ENCODE measurements around the gene ADCY4.

DNA sequence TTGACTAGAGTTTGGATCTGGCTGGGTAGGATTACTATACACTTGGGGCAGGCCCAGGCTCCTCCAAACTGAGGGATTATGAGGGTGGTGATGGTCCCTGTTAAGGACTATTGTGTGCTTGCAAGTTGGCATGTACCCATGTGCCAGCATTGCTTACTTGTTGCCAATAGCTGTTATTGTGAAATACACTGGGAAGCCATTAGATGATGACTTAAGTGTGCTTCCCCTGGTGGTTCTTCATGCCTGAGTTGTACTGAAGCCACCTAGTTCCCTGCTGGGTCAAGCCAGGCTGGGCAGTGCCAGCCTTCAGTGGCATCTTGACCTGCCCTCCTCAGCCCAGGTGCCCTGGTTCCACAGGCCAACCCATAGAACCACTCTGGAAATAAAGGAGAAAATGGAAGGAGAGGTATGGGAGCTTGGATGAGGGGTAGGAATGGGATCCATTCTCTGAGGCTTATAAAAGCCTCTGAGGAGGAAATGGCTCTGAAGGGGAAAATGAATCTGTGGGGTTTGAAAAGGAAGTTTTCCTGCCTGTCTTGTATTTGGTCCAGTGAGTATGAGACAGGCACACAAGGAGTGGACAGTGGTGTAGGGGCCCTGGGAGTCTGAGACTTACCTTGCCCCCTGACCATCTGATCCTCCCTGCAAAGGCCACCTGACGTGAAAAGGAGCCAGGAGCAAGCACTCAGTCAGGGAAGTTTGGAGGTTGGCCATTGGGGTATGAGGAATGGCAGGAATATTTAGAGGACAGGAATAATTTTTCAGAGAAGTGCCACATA lies 22.8 kb downstream of the ADCY4 start:
- TF ChIP-seq YY1 (IDR thresholded peaks at IDR 0.05; ENCODE audit: low read depth, low read length) = no peak
- TF ChIP-seq, protein P1, sequence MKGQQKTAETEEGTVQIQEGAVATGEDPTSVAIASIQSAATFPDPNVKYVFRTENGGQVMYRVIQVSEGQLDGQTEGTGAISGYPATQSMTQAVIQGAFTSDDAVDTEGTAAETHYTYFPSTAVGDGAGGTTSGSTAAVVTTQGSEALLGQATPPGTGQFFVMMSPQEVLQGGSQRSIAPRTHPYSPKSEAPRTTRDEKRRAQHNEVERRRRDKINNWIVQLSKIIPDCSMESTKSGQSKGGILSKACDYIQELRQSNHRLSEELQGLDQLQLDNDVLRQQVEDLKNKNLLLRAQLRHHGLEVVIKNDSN (IDR thresholded peaks at IDR 0.05; ENCODE audit: borderline replicate concordance, extremely low read length, insufficient read depth, low read depth, low read length) = no peak
- no peak for TF ChIP-seq NFYB (IDR thresholded peaks at IDR 0.05; ENCODE audit: insufficient read depth, low read depth, low read length)
- TF ChIP-seq ZSCAN29 (IDR thresholded peaks at IDR 0.05) = no peak
- no peak for TF ChIP-seq CTCF (IDR thresholded peaks at IDR 0.05 in 2 of 3, conservative IDR thresholded peaks at IDR 0.05 in 1 of 3; ENCODE audit: control insufficient read depth in 2 of 3, extremely low read depth in 1 of 3, insufficient read depth in 1 of 3, low read depth in 3 of 3, low read length in 3 of 3)
- no peak for TF ChIP-seq E4F1 (IDR thresholded peaks at IDR 0.05; ENCODE audit: borderline replicate concordance, partially characterized antibody)
- no peak for TF ChIP-seq ATF3 (IDR thresholded peaks at IDR 0.05; ENCODE audit: borderline replicate concordance, extremely low read depth, low read depth, low read length)
- no peak for TF ChIP-seq MYC (IDR thresholded peaks at IDR 0.05; ENCODE audit: insufficient read depth, insufficient read length, insufficient replicate concordance, low read length, severe bottlenecking)
- TF ChIP-seq RCOR1 (conservative IDR thresholded peaks at IDR 0.05; ENCODE audit: low read depth, low read length) = no peak
- TF ChIP-seq, protein P2, sequence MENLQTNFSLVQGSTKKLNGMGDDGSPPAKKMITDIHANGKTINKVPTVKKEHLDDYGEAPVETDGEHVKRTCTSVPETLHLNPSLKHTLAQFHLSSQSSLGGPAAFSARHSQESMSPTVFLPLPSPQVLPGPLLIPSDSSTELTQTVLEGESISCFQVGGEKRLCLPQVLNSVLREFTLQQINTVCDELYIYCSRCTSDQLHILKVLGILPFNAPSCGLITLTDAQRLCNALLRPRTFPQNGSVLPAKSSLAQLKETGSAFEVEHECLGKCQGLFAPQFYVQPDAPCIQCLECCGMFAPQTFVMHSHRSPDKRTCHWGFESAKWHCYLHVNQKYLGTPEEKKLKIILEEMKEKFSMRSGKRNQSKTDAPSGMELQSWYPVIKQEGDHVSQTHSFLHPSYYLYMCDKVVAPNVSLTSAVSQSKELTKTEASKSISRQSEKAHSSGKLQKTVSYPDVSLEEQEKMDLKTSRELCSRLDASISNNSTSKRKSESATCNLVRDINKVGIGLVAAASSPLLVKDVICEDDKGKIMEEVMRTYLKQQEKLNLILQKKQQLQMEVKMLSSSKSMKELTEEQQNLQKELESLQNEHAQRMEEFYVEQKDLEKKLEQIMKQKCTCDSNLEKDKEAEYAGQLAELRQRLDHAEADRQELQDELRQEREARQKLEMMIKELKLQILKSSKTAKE (IDR thresholded peaks at IDR 0.05; ENCODE audit: low read depth, poor library complexity, severe bottlenecking) = no peak
